Endodermal cell (in vitro differentiated cells): ENCODE data around the gene MRPS12. TPM values are rescaled to one million over a fixed set of nuclear protein-coding genes. Genes with fewer than 3 reads are reported as not detected.

ENCODE experiments used
- DNase-seq: peaks from one replicate; pipeline ENCODE4 v3.0.0-alpha.2; 2017
- H3K27ac ChIP-seq: 2 replicates; pipeline ENCODE4 v1.5.1; 2013; ENCODE audit warnings: mild to moderate bottlenecking, low read depth, low read length, moderate library complexity
- H3K27me3 ChIP-seq: 2 replicates; pipeline ENCODE4 v1.6.1; 2013; ENCODE audit warnings: mild to moderate bottlenecking, low read length, moderate library complexity; ENCODE audit not compliant: insufficient read depth, control insufficient read depth, poor library complexity, severe bottlenecking
- H3K36me3 ChIP-seq: 2 replicates; pipeline ENCODE4 v1.7.0; 2013; ENCODE audit warnings: mild to moderate bottlenecking, low read length, moderate library complexity; ENCODE audit not compliant: control insufficient read depth, insufficient read depth
- H3K4me1 ChIP-seq: one replicate; pipeline ENCODE4 v1.7.0; 2013; ENCODE audit warnings: low read length; ENCODE audit not compliant: control insufficient read depth, insufficient read depth
- H3K4me3 ChIP-seq: 2 replicates; pipeline ENCODE4 v1.5.1; 2013; ENCODE audit warnings: mild to moderate bottlenecking, low read length, moderate library complexity
- H3K9ac ChIP-seq: 2 replicates; pipeline ENCODE4 v1.6.1; 2013; ENCODE audit warnings: mild to moderate bottlenecking, low read length, moderate library complexity; ENCODE audit not compliant: poor library complexity, severe bottlenecking; ENCODE audit errors: extremely low read depth
- H3K9me3 ChIP-seq: 2 replicates; pipeline ENCODE4 v1.6.1; 2013; ENCODE audit warnings: mild to moderate bottlenecking, low read length, moderate library complexity; ENCODE audit not compliant: control insufficient read depth
- H3K27ac Mint-ChIP-seq: 2 replicates; pipeline ENCODE4 v1.8.0; 2020; ENCODE audit warnings: mixed read lengths
- H3K27me3 Mint-ChIP-seq: 2 replicates; pipeline ENCODE4 v1.8.0; 2021; ENCODE audit warnings: mild to moderate bottlenecking, mixed read lengths; ENCODE audit not compliant: insufficient read depth
- H3K36me3 Mint-ChIP-seq: 2 replicates; pipeline ENCODE4 v1.8.0; 2020; ENCODE audit warnings: low read depth, mixed read lengths
- H3K4me1 Mint-ChIP-seq: 2 replicates; pipeline ENCODE4 v1.8.0; 2020; ENCODE audit warnings: mixed read lengths
- H3K4me3 Mint-ChIP-seq: 2 replicates; pipeline ENCODE4 v1.8.0; 2020; ENCODE audit warnings: mild to moderate bottlenecking, moderate library complexity, mixed read lengths
- H3K9me3 Mint-ChIP-seq: 2 replicates; pipeline ENCODE4 v1.8.0; 2020; ENCODE audit warnings: mild to moderate bottlenecking, mixed read lengths
- CTCF ChIP-seq: fragments of 200-600 bp; sonication (generic); conservative IDR thresholded peaks from 2 replicates; pipeline ENCODE4 v1.5.0; 2021; ENCODE audit warnings: antibody characterized with exemption, mild to moderate bottlenecking
- WGBS, 2 experiments: methylation state at CpG; one replicate each; pipeline versions ENCODE4 v1.1.5 to v1.1.7; 2013; ENCODE audit warnings: missing lambda C conversion rate in 2 of 2, mixed read lengths in 1 of 2; ENCODE audit not compliant: insufficient coverage in 1 of 2, insufficient read length in 1 of 2; 5-methylcytosine and 5-hydroxymethylcytosine counted together
- total RNA-seq, 2 donors: library from RNA; stranded (reverse); fragmentation: NEBNext Ultra II Directional in 1 of 2; extraction: Animal tissue kit (Norgen Biotek cat#: 25700) in 1 of 2; gene quantifications; 2 replicates in 1 of 2; 3 replicates in 1 of 2; pipeline ENCODE4 v1.2.1, GENCODE V29; 2021

MRPS12 gene
- total RNA-seq, 2 donors from 2014 or later: 37.5 to 38.3 TPM

GRCh38 chr19:38928391-38929001, 2.2 kb upstream of the MRPS12 start:
- TF ChIP-seq CTCF: no peak
- DNase-seq: no peak
- Mint-ChIP-seq H3K36me3 (peaks cover 45% of the 10 kb centered on the region), H3K9me3 (peaks cover 10% of the 10 kb centered on the region), H3K27me3 (peaks cover 1% of the 10 kb centered on the region), H3K4me1 (peaks cover 9% of the 10 kb centered on the region), H3K4me3 (no peak overlapping the region), H3K27ac (no peak overlapping the region)
- H3K36me3 ChIP-seq: peaks cover 37% of the 10 kb centered on the region
- H3K4me1 ChIP-seq: no peaks in the 10 kb centered on the region
- no peaks in the 10 kb centered on the region for H3K27me3 ChIP-seq
- H3K4me3 ChIP-seq: no peak overlapping the region
- no peak overlapping the region for H3K9ac ChIP-seq
- no peak overlapping the region for H3K27ac ChIP-seq
- H3K9me3 ChIP-seq: peaks cover 13% of the 10 kb centered on the region
- 89 to 100% methylated on average over 1 to 3 of the region's 4 CpGs for WGBS, 2 experiments

- Mint-ChIP-seq H3K4me3 (peak within 1 kb of the TSS; percentile 97), H3K27ac (peak within 1 kb of the TSS; percentile 99), H3K9me3 (peaks cover 26% of the 10 kb centered on the region), H3K27me3 (peaks cover 3% of the 10 kb centered on the region), H3K4me1 (peaks cover 9% of the 10 kb centered on the region), H3K36me3 (peaks cover 47% of the 10 kb centered on the region)
- WGBS, 2 experiments: 4 to 8% methylated on average over 28 to 49 of the region's 49 CpGs
- Histone ChIP-seq H3K9me3 (peaks cover 29% of the 10 kb centered on the region), H3K36me3 (peaks cover 39% of the 10 kb centered on the region), H3K27ac (peak within 1 kb of the TSS; percentile 92), H3K4me3 (peak within 1 kb of the TSS; percentile 100), H3K4me1 (no peaks in the 10 kb centered on the region), H3K27me3 (no peaks in the 10 kb centered on the region), H3K9ac (peak within 1 kb of the TSS; percentile 93)
- TF ChIP-seq CTCF: peak; percentile 100
- DNase-seq: peak; percentile 97
These were observed 592 bp upstream of the MRPS12 start, which contains the start of gene SARS2 for GRCh38 chr19:38929929-38930775. Gene SARS2 (minus strand): TSS chr19:38930763. CDS start chr19:38930736, 27 bp downstream.

GRCh38 chr19:38931521-38931793, 713 bp downstream of the MRPS12 start:
- Mint-ChIP-seq H3K27me3 (peaks cover 3% of the 10 kb centered on the region), H3K4me1 (peaks cover 9% of the 10 kb centered on the region), H3K4me3 (peak overlapping the region; percentile 97), H3K36me3 (peaks cover 48% of the 10 kb centered on the region), H3K9me3 (peaks cover 38% of the 10 kb centered on the region), H3K27ac (peak overlapping the region; percentile 99)
- H3K4me3 ChIP-seq: peak overlapping the region; percentile 100
- H3K9me3 ChIP-seq: peaks cover 42% of the 10 kb centered on the region
- H3K36me3 ChIP-seq: peaks cover 35% of the 10 kb centered on the region
- WGBS, 2 experiments: 35 to 49% methylated on average over 4 to 8 of the region's 8 CpGs
- peak overlapping the region; percentile 93 for H3K9ac ChIP-seq
- H3K4me1 ChIP-seq: no peaks in the 10 kb centered on the region
- DNase-seq: no peak
- H3K27me3 ChIP-seq: no peaks in the 10 kb centered on the region
- H3K27ac ChIP-seq: no peak overlapping the region
- no peak for TF ChIP-seq CTCF
